ENCODE data around the gene ILF3.

Gene ILF3

GRCh38 chr19:10736916-10737551, 82.9 kb downstream of the ILF3 start:
- no peak for DNase-seq

GRCh38 chr19:10737722-10738121, 83.6 kb downstream of the ILF3 start:
- DNase-seq = no peak

GRCh38 chr19:10740798-10741197, 86.7 kb downstream of the ILF3 start:
- DNase-seq = no peak

Measured in fibroblast of skin of scalp (primary cell).